Activated effector memory CD4-positive, alpha-beta T cell treated with Interleukin-2 at 50 U/mL for 16 hours (primary cell): ENCODE measurements around the gene WDR27.

Experiments used
- DNase-seq: peaks from one replicate; pipeline ENCODE4 v3.0.0-alpha.2; 2020

Gene WDR27

GRCh38 chr6:169701954-169702839, at the start of gene WDR27, which contains the start of gene C6orf120:
Gene WDR27 (minus strand): TSS chr6:169702029. CDS start chr6:169689005, 13,024 bp downstream.
Gene C6orf120 (plus strand): TSS chr6:169702126. CDS start chr6:169702460, 334 bp downstream.
- peak; percentile 94 for DNase-seq

DNA sequence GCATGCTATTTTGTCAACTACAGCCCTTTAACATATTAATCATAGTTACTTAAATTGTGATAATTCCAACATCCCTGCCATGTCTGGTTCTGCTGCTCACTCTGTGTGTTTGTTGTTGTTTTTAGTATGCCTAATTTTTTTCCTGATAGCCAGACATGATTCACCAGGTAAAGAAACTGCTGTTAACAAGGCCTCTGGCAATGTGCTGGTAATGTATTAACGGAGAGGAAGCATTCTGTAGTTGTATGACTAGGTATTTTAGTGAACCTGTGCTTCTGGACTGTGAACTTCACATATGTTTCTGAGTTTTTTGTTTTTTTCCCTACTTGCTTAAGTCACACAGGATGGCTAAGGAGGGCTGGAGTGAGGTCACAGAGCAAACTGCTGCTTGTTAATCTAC, 44.7 kb upstream of the WDR27 start:
- no peak for DNase-seq

GRCh38 chr6:169745405-169745804, 43.6 kb upstream of the WDR27 start:
- DNase-seq = no peak

DNA sequence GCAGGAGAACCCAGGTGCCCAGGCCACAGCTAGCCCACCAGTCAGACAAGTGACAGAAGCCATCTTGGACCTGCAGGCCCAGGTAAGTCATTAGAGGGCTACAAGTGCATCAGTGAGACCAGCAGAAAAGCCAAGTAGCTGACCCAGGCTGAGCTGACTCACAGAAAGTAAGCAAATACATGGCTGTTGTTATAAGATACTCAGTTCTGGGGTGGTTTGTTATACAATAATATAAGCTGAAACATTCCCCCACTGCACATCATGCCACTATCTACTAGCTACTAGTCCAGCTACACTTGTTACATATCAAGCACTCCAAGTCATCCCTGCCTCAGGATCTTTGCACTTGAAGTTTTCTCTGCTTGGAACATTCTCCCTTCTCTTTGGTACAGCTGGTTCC, 39.5 kb upstream of the WDR27 start:
- no peak for DNase-seq

GRCh38 chr6:169738976-169739529, 37.2 kb upstream of the WDR27 start:
- DNase-seq = no peak

GRCh38 chr6:169738204-169738975, 36.6 kb upstream of the WDR27 start:
- DNase-seq = no peak

DNA sequence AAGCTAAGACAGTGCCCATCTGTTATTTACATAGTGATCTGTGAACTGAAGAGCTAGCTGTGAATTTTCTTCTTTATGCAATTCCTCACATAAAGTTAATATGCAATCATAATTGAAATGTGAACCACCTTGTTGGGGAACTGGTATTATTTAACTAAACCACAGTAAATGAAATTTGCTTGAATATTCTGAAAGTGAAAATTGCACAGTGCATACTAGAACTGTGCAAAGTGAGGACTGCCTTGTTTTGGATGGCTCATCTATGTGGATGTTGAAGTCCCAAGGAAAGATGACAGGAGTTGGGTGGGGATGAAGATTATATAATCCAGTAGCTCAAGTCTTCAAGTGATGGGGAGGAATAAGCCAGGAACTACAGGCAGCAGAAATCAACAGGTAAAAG, 28.1 kb upstream of the WDR27 start:
- DNase-seq = no peak

- no peak for DNase-seq
These were observed 25.1 kb upstream of the WDR27 start for GRCh38 chr6:169726963-169727362.

- DNase-seq = no peak
These were observed 24.2 kb upstream of the WDR27 start for GRCh38 chr6:169726049-169726400.

DNA sequence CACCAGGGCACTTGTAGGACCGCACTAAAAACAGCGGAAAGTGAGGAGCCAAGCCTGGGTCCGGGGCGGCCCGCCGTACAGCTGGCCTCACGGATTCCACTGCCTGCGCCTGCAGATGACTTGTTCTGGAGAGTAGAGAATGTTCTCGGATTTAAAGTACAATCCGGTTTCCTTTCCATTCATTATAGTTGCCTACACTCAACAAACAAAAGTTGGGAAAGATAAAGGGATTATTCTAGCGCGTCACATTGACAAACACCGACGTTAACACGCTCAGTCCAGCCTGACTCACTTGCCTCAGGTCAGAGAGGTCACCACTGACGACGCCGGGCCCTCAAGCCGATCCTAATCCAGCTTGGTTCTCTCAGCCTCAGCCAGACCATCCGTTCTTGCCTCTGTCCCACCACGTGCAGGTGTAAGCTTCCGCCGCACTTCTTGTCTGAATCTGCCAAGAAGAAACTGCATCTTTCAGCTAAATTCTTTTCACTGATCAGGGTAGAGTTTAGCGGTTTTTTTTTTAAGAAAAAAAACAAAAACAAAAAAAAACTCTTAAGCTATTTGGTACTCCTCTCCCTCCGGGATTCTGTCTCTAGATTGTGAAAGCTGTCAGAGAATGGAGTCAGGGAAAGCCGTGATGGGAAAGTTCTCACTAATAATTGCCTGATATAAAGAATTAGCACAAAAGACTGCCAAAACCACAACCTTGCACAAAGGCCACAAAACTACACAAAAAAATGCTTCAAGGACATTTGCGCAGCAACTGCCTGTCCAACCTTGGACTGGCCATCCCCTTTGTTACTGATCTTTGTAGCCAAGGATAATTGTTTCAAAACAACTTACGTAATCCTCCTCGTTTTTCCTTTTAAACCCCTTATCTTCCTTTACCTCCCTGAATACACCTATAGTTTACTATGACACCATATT, 23.6 kb upstream of the WDR27 start:
- no peak for DNase-seq

- DNase-seq = peak; percentile 59
These were observed 22.8 kb upstream of the WDR27 start, which contains the start of gene PHF10 for GRCh38 chr6:169724494-169725124. Gene PHF10 (minus strand): TSS chr6:169724500. CDS start chr6:169723931, 569 bp downstream.

DNA sequence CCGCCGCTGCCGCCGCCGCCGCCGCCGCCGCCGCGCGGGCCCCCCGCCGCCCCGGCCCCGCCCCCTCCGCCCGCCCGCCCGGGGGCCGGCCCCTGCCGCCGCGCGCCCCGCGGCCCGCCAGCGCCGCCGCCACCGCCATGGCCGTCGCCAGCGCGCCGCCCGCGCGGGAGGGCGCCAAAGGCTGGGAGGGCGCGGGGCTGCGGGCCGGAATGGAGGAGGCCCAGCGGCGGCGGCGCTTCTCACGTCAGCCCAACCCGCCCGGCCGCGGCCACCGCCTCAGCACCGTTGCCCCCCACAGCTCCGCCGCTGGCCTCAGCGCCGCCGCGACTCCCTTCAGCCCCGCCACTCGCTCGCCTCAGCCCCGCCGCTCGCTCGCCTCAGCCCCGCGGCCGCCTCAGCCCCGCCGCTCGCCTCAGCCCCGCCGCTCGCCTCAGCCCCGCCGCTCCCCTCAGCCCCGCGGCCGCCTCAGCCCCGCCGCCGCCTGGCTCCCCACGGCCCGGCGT, 22.2 kb upstream of the WDR27 start:
- DNase-seq = peak; percentile 20

GRCh38 chr6:169723200-169723909, 21.5 kb upstream of the WDR27 start:
- peak; percentile 60 for DNase-seq

- peak; percentile 33 for DNase-seq
These were observed 20.8 kb upstream of the WDR27 start for GRCh38 chr6:169722362-169723199.

DNA sequence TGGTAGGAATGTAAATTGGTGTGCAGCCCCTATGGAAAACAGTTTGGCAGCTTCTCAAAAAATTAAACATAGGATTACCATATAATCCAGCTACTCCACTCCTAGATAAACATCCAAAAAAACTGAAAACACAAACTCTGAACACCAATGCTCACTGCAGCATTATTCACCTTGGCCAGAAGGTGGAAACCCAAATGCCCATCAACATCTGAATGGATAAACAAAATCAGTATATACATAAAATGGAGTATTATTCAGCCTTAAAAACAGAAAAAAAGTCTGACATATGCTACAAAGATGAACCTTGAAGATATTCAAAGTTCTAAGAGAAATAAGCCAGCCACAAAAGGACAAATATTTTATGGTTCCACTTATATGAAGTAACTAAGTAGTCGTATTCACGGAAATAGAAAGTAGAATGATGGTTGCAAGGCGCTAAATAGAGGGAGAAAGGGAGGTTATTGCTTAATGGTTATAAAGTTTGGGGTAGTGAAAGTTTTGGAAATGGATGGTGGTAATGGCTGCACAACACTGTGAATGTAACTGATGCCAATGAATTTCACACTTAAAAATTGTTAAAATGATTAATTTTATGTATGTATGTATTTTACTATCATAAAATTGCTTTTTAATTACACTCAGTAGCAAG, 18.5 kb upstream of the WDR27 start:
- DNase-seq = no peak

DNA sequence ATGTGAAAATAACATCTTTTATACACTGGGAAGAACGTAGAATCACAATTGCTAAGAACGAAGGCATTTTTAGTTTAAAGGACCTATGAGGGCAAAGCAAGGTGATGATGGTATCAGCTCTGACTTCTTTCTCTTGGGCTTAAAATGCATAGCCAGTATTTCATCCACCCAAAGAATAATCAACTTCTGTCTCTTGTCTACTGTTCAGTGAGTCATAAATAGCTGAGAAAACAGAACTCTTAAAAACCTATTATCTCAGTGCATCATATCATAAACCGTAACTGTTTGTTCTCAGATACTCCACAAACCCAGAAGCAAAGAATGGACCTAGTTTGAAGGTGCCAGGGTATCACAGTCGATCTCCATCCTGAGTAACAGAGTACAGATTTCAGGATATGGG, 17.3 kb upstream of the WDR27 start:
- DNase-seq = no peak

DNA sequence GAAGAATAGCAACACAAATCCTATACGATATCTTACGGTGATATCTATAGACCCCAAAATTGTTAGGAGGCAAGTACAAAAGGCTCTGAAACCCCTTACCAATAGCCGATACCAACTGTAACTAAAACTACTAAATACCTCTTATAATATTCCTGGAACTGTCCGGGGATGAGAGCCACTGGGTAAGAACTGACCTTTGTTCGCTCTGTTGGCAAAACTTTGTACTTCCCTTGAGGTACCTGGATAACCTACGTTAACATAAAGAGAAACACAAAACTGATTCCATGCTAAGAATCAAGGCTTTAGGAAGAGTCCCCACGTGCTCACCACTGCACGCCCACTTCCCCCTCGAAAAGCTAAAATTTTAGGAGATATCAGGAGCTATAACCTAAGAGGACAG, 12.8 kb upstream of the WDR27 start:
- DNase-seq = no peak

DNA sequence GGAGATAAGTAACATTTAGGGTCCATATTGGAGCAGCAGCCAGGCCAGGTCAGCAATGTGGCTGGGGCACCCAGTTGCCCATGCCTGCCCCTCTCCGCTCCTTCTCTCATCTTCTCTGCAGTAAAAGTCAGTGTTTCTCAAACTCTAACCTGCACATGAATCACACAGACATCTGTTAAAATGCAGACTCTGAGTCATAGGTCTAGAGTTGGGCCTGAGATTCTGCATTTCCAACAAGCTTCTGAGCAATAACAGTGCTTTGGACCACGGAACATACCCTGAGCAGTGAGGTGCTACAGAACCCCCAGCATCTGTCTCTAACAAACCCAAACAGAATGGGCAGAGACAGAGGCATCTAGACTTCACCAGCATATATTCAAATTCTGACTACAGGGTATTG, 12.3 kb upstream of the WDR27 start:
- DNase-seq = no peak

- DNase-seq = no peak
These were observed 8.2 kb upstream of the WDR27 start for GRCh38 chr6:169710009-169710408.

- no peak for DNase-seq
These were observed 7.5 kb upstream of the WDR27 start for GRCh38 chr6:169709293-169709692.
